ENCODE data around the gene DQX1.

DNA sequence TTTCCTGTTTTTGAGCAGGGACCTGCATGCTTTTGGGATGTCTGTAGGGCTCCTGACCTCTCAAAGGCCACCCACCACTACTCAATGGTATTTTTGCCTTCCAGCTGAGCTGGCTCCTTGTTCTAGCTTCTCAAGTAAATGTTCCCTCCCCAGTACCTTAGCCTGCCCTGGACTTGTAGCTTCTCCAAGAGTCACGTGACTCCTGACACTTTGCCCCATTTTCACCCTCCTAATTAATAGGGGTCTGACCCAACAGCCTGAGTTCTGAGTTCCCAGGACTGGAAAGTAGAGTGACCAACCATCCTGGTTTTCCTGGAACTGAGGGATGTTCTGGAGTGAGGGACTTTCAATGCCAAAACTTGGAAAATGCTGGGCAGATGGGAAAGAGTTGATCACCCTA lies 30.6 kb downstream of the DQX1 start:
- TF ChIP-seq EZH2phosphoT487 (IDR thresholded peaks at IDR 0.05; ENCODE audit: insufficient read depth, low read depth) (no peak), EZH2 (IDR thresholded peaks at IDR 0.05; ENCODE audit: insufficient read depth, poor library complexity, severe bottlenecking) (no peak)
